ENCODE results near the gene OAS2. TPM values are rescaled to one million over a fixed set of nuclear protein-coding genes. Genes with fewer than 3 reads are reported as not detected.

Gene OAS2
- total and polyA plus RNA-seq, 10 of the 15 experiments (the other 5 are each of a cell fraction or from before 2014, with no cell fraction given), result 32.4 to 290 (median 90.2) TPM

DNA sequence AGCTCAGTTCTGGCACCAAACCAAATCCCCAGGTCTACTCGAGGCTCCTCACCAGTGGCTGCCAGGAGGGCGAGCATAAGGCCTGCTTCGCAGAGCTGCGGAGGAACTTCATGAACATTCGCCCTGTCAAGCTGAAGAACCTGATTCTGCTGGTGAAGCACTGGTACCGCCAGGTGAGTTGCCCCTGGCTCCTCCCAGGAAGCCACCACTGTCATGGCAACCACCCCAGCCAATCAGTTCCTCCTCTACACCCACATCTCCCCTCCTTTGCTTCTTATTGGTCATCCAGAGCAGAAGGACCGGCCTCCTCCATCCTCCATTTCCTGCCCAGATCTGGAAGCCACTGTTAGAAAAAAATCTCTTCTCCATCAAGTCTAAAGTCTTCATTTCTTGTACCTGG lies 17.2 kb upstream of the OAS2 start:
- intact Hi-C loops (cut with micrococcal nuclease; ENCODE audit: unreplicated experiment), result no loop called here
- H2AFZ ChIP-seq (ENCODE audit: control insufficient read depth, low read depth, low read length), result no peak overlapping the region
- ChIA-PET CTCF (interaction anchor here (0.6 to 2.1 kb wide), 5 partner anchors 17 to 87 kb away, joined by 3 to 9 read pairs (median 5); partner anchors contain the start of gene OAS2), SMC1A (ENCODE audit: uncharacterized antibody, unreplicated experiment) (interaction anchor here (0.6 to 1.2 kb wide), 3 partner anchors 8 to 989 kb away, joined by 3 to 4 read pairs (median 3); partner anchors contain the start of gene OAS1), POLR2A (no interaction called here), RAD21 (ENCODE audit: unreplicated experiment) (no interaction called here)
- no peaks in the 10 kb centered on the region for H3K27me3 ChIP-seq (replicated peaks in 1 of 2; ENCODE audit: control insufficient read depth in 2 of 2, insufficient read depth in 2 of 2, low read length in 1 of 2)
- no peaks in the 10 kb centered on the region for H4K20me1 ChIP-seq (ENCODE audit: control insufficient read depth, insufficient read depth)
- H3K4me3 ChIP-seq, result no peak overlapping the region
- ATAC-seq (peak; percentile 61), FAIRE-seq (peak; percentile 73), DNase-seq (ENCODE audit: low read depth, low spot score) (no peak)
- H3K9me3 ChIP-seq (replicated peaks; ENCODE audit: control insufficient read depth, insufficient read depth, low read length), result no peaks in the 10 kb centered on the region; the same call in 2 of the 3 replicates
- H3K79me2 ChIP-seq (ENCODE audit: control insufficient read depth, insufficient read depth, low read length), result no peaks in the 10 kb centered on the region
- WGBS (ENCODE audit: insufficient coverage, insufficient replicate concordance, low lambda C conversion rate, missing lambda C conversion rate), result 74% methylated on average over 7 of the region's 7 CpGs
- BruUV-seq (replicated peaks), result no TSS peak
- H3K36me3 ChIP-seq (ENCODE audit: control insufficient read depth in 2 of 2, insufficient read depth in 2 of 2, low read length in 1 of 2), result peaks cover 19 to 22% of the 10 kb centered on the region in 2 experiments
- H3K27ac ChIP-seq (ENCODE audit: control insufficient read depth, insufficient read depth), result no peak overlapping the region
- H3K4me2 ChIP-seq (ENCODE audit: control insufficient read depth, insufficient read depth), result no peak overlapping the region
- H3K9ac ChIP-seq (ENCODE audit: control insufficient read depth, insufficient read depth, low read length), result no peak overlapping the region
- H3K4me1 ChIP-seq (ENCODE audit: control insufficient read depth, insufficient read depth, low read length), result no peaks in the 10 kb centered on the region; the same call in 1 of the 2 replicates
- in situ Hi-C loops (cut with MboI), result no loop called here
- peak; percentile 63 for TF ChIP-seq GABPA (IDR thresholded peaks at IDR 0.05; ENCODE audit: low read depth)
- TF ChIP-seq, protein P1, sequence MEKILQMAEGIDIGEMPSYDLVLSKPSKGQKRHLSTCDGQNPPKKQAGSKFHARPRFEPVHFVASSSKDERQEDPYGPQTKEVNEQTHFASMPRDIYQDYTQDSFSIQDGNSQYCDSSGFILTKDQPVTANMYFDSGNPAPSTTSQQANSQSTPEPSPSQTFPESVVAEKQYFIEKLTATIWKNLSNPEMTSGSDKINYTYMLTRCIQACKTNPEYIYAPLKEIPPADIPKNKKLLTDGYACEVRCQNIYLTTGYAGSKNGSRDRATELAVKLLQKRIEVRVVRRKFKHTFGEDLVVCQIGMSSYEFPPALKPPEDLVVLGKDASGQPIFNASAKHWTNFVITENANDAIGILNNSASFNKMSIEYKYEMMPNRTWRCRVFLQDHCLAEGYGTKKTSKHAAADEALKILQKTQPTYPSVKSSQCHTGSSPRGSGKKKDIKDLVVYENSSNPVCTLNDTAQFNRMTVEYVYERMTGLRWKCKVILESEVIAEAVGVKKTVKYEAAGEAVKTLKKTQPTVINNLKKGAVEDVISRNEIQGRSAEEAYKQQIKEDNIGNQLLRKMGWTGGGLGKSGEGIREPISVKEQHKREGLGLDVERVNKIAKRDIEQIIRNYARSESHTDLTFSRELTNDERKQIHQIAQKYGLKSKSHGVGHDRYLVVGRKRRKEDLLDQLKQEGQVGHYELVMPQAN (conservative IDR thresholded peaks at IDR 0.05), result no peak
- no peak for TF ChIP-seq NR2C1 (IDR thresholded peaks at IDR 0.05)
- TF ChIP-seq, protein P2, sequence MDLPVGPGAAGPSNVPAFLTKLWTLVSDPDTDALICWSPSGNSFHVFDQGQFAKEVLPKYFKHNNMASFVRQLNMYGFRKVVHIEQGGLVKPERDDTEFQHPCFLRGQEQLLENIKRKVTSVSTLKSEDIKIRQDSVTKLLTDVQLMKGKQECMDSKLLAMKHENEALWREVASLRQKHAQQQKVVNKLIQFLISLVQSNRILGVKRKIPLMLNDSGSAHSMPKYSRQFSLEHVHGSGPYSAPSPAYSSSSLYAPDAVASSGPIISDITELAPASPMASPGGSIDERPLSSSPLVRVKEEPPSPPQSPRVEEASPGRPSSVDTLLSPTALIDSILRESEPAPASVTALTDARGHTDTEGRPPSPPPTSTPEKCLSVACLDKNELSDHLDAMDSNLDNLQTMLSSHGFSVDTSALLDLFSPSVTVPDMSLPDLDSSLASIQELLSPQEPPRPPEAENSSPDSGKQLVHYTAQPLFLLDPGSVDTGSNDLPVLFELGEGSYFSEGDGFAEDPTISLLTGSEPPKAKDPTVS (IDR thresholded peaks at IDR 0.05; ENCODE audit: low read depth, low read length), result no peak
- TF ChIP-seq, protein P3, sequence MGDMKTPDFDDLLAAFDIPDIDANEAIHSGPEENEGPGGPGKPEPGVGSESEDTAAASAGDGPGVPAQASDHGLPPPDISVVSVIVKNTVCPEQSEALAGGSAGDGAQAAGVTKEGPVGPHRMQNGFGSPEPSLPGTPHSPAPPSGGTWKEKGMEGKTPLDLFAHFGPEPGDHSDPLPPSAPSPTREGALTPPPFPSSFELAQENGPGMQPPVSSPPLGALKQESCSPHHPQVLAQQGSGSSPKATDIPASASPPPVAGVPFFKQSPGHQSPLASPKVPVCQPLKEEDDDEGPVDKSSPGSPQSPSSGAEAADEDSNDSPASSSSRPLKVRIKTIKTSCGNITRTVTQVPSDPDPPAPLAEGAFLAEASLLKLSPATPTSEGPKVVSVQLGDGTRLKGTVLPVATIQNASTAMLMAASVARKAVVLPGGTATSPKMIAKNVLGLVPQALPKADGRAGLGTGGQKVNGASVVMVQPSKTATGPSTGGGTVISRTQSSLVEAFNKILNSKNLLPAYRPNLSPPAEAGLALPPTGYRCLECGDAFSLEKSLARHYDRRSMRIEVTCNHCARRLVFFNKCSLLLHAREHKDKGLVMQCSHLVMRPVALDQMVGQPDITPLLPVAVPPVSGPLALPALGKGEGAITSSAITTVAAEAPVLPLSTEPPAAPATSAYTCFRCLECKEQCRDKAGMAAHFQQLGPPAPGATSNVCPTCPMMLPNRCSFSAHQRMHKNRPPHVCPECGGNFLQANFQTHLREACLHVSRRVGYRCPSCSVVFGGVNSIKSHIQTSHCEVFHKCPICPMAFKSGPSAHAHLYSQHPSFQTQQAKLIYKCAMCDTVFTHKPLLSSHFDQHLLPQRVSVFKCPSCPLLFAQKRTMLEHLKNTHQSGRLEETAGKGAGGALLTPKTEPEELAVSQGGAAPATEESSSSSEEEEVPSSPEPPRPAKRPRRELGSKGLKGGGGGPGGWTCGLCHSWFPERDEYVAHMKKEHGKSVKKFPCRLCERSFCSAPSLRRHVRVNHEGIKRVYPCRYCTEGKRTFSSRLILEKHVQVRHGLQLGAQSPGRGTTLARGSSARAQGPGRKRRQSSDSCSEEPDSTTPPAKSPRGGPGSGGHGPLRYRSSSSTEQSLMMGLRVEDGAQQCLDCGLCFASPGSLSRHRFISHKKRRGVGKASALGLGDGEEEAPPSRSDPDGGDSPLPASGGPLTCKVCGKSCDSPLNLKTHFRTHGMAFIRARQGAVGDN (IDR thresholded peaks at IDR 0.05), result no peak
- no peak for TF ChIP-seq HCFC1 (IDR thresholded peaks at IDR 0.05; ENCODE audit: low read length)
- peak; percentile 21 for TF ChIP-seq SP1 (IDR thresholded peaks at IDR 0.05; ENCODE audit: low read depth, low read length)
- TF ChIP-seq, protein P4, sequence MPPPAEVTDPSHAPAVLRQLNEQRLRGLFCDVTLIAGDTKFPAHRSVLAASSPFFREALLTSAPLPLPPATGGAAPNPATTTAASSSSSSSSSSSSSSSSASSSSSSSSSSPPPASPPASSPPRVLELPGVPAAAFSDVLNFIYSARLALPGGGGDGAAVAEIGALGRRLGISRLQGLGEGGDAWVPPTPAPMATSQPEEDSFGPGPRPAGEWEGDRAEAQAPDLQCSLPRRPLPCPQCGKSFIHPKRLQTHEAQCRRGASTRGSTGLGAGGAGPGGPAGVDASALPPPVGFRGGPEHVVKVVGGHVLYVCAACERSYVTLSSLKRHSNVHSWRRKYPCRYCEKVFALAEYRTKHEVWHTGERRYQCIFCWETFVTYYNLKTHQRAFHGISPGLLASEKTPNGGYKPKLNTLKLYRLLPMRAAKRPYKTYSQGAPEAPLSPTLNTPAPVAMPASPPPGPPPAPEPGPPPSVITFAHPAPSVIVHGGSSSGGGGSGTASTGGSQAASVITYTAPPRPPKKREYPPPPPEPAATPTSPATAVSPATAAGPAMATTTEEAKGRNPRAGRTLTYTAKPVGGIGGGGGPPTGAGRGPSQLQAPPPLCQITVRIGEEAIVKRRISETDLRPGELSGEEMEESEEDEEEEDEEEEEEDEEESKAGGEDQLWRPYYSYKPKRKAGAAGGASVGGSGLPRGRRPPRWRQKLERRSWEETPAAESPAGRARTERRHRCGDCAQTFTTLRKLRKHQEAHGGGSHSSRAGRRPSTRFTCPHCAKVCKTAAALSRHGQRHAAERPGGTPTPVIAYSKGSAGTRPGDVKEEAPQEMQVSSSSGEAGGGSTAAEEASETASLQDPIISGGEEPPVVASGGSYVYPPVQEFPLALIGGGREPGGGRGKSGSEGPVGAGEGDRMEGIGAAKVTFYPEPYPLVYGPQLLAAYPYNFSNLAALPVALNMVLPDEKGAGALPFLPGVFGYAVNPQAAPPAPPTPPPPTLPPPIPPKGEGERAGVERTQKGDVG (CRISPR knock-in tag; IDR thresholded peaks at IDR 0.05), result no peak
- TF ChIP-seq, protein P5, sequence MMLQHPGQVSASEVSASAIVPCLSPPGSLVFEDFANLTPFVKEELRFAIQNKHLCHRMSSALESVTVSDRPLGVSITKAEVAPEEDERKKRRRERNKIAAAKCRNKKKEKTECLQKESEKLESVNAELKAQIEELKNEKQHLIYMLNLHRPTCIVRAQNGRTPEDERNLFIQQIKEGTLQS (IDR thresholded peaks at IDR 0.05; ENCODE audit: borderline replicate concordance, extremely low read depth, low read depth, low read length), result no peak
- TF ChIP-seq, protein P6, sequence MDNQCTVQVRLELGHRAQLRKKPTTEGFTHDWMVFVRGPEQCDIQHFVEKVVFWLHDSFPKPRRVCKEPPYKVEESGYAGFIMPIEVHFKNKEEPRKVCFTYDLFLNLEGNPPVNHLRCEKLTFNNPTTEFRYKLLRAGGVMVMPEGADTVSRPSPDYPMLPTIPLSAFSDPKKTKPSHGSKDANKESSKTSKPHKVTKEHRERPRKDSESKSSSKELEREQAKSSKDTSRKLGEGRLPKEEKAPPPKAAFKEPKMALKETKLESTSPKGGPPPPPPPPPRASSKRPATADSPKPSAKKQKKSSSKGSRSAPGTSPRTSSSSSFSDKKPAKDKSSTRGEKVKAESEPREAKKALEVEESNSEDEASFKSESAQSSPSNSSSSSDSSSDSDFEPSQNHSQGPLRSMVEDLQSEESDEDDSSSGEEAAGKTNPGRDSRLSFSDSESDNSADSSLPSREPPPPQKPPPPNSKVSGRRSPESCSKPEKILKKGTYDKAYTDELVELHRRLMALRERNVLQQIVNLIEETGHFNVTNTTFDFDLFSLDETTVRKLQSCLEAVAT (IDR thresholded peaks at IDR 0.05), result no peak
- TF ChIP-seq TAF1 (IDR thresholded peaks at IDR 0.05; ENCODE audit: borderline replicate concordance, low read depth, low read length), result no peak
